GM19240 (cell line): ENCODE results near the gene MAG.
"Not testable (repeated sequence)": the region's sequence is repeated elsewhere in the genome, so short reads cannot be mapped to it uniquely, and the experiment has no call there.

ENCODE experiments used
- DNase-seq: peaks from one replicate; pipeline ENCODE4 v3.0.0; 2011; ENCODE audit warnings: low spot score; ENCODE audit not compliant: insufficient read length

MAG gene

DNA sequence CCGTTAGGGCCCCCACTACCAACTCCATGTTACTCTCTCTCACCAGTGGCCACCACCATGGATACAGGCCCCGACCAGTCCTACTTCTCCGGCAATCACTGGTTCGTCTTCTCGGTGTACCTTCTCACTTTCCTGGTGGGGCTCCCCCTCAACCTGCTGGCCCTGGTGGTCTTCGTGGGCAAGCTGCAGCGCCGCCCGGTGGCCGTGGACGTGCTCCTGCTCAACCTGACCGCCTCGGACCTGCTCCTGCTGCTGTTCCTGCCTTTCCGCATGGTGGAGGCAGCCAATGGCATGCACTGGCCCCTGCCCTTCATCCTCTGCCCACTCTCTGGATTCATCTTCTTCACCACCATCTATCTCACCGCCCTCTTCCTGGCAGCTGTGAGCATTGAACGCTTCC lies 66.9 kb downstream of the MAG start:
- not testable (repeated sequence) for DNase-seq

DNA sequence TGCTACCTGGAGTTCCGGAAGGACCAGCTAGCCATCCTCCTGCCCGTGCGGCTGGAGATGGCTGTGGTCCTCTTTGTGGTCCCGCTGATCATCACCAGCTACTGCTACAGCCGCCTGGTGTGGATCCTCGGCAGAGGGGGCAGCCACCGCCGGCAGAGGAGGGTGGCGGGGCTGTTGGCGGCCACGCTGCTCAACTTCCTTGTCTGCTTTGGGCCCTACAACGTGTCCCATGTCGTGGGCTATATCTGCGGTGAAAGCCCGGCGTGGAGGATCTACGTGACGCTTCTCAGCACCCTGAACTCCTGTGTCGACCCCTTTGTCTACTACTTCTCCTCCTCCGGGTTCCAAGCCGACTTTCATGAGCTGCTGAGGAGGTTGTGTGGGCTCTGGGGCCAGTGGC lies 67.4 kb downstream of the MAG start:
- DNase-seq, result not testable (repeated sequence)

DNA sequence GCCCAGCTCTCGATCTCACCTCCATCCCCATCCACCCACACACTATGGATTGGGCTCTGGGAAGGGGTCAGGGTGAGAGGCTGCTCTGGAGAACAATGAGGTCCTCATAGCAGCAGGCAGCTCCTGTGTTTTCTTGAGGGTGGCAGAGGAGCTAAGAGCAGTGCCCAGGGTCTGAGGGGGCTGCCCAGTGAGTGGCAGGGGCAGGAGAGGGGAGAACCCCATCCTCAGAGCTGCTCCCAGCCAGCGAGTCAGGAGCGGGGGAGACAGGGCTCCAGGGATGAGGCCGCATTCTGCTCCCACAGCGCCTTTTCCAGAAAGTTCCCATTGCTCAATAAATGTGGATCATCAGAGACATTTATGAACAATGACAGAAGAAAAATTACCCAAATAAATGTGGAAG lies 68.1 kb downstream of the MAG start:
- not testable (repeated sequence) for DNase-seq

DNA sequence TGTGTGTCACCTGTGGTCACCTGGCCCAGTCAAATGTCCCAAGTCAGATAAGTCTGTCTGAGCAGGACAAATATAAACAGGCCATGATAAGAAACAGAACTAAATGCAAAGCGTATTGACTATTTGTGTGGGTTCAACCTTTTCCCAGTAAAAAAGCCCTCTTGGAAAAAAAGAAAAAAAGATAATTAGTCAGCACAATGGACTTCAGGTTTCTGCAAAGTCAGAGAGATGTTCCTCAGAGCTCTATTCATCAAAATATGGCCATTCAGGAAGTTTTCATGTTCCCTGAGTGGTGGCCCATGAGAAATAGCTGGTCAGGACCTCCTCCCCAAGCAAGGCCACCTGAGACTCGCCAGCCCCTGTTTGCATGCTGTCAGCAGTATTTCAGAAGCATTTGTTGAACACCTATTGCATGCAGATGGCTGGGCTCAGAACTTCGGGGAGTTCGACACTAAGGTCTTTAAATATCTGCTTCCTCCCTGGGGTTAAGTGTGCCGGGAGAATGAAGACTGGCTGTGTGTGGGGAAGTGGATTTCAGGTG lies 69.0 kb downstream of the MAG start:
- no peak for DNase-seq

DNA sequence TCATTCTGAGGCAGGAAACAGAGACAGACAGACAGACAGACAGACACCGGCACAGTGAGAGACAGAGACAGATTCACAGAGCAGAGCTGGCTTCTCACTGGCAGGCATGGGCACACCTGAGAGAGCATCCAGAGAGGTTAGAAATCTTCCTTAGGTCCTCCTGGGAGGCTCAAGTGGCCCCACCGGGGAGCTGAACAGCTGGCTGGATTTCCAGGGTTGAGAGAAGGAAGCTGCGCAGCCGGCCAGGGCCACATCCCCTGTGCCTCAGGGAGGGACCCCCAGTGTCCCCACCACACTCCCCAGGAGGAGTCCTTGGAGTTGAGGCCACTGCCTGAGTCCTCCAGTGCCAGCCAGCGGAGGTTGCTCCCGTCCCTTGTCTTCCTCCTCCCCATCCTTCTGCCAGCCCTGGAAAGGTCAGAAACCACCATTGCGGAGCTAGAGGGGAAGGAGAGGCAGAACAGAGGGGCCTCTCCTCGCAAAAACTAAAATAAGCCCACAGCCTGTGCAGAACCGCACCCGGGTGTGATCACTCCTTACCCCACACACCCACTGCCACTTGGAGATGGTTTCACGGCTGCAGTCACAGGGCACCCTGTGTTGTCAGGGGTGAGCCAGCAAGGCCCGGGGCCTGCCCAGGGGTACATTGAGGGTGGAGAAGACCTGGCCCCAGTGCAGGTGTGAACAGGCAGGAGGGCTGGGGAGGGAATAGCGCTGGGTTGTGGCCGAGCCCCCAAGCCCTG lies 70.5 kb downstream of the MAG start:
- DNase-seq, result no peak

DNA sequence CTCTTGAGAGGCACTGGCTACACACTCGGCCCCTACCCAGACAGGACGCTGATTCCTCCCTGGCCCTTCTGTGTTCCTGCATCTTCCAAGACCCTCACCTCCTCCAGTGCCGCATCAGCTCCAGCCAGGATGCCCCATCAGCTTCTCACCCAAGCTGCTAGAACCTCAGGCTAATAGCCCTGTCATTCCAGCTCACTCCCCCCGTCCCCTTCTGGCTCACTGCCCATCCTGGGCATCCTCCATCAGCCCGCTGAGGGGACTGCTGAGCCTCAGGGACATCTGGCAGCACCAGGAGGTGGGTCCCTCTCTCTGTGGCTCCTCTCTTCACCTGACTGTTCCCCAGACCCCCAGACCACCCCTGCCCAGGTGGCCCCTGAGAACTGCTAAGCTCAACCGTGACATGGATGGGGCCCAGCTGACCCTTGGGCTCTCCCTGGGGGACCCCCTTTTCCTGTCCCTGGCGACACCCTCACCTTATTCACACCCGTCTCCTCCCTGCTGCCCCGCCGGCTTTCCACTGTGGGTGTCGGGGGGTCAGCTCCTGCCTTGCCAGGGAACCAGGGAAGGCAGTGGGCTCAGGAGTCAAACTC lies 71.1 kb downstream of the MAG start:
- DNase-seq, result no peak
